Measurements from ENCODE around the gene PTK7.

Gene PTK7

GRCh38 chr6:43142101-43142500 is 66.0 kb downstream of the PTK7 start:
- H3K36me3 ChIP-seq = no peaks in the 10 kb centered on the region
- no peaks in the 10 kb centered on the region for H3K27me3 ChIP-seq
- H3K4me1 ChIP-seq (ENCODE audit: control insufficient read depth in 1 of 2, insufficient read depth in 1 of 2, low read depth in 1 of 2, low read length in 1 of 2) = peaks cover 0 to 5% of the 10 kb centered on the region in 2 experiments
- no peak overlapping the region for H3K27ac ChIP-seq
- TF ChIP-seq CTCF (IDR thresholded peaks at IDR 0.05) = no peak
- no peak overlapping the region for H3K4me3 ChIP-seq (ENCODE audit: low read depth in 1 of 2, low read length in 1 of 2)
- no peaks in the 10 kb centered on the region for H3K9me3 ChIP-seq

- TF ChIP-seq CTCF (IDR thresholded peaks at IDR 0.05) = peak; percentile 71
- Histone ChIP-seq H3K27ac (no peak overlapping the region), H3K36me3 (no peaks in the 10 kb centered on the region), H3K4me1 (ENCODE audit: control insufficient read depth in 1 of 2, insufficient read depth in 1 of 2, low read depth in 1 of 2, low read length in 1 of 2) (peaks cover 0 to 5% of the 10 kb centered on the region in 2 experiments), H3K9me3 (no peaks in the 10 kb centered on the region), H3K27me3 (no peaks in the 10 kb centered on the region), H3K4me3 (ENCODE audit: low read depth in 1 of 2, low read length in 1 of 2) (no peak overlapping the region)
These were observed 67.4 kb downstream of the PTK7 start for GRCh38 chr6:43143235-43144128.

GRCh38 chr6:43144879-43145278 is 68.8 kb downstream of the PTK7 start:
- Histone ChIP-seq H3K4me3 (ENCODE audit: low read depth in 1 of 2, low read length in 1 of 2) (no peak overlapping the region), H3K27ac (no peak overlapping the region), H3K9me3 (no peaks in the 10 kb centered on the region), H3K27me3 (no peaks in the 10 kb centered on the region), H3K36me3 (no peaks in the 10 kb centered on the region), H3K4me1 (ENCODE audit: control insufficient read depth in 1 of 2, insufficient read depth in 1 of 2, low read depth in 1 of 2, low read length in 1 of 2) (peaks cover 0 to 5% of the 10 kb centered on the region in 2 experiments)
- TF ChIP-seq CTCF (IDR thresholded peaks at IDR 0.05) = no peak

GRCh38 chr6:43146261-43146660 is 70.1 kb downstream of the PTK7 start:
- no peak overlapping the region for H3K4me3 ChIP-seq (ENCODE audit: low read depth in 1 of 2, low read length in 1 of 2)
- TF ChIP-seq CTCF (IDR thresholded peaks at IDR 0.05) = no peak
- H3K4me1 ChIP-seq (ENCODE audit: control insufficient read depth in 1 of 2, insufficient read depth in 1 of 2, low read depth in 1 of 2, low read length in 1 of 2) = peaks cover 0 to 5% of the 10 kb centered on the region in 2 experiments
- no peak overlapping the region for H3K27ac ChIP-seq
- no peaks in the 10 kb centered on the region for H3K9me3 ChIP-seq
- H3K36me3 ChIP-seq = no peaks in the 10 kb centered on the region
- H3K27me3 ChIP-seq = no peaks in the 10 kb centered on the region

GRCh38 chr6:43146709-43147688 is 70.9 kb downstream of the PTK7 start:
- H3K9me3 ChIP-seq = no peaks in the 10 kb centered on the region
- H3K36me3 ChIP-seq = no peaks in the 10 kb centered on the region
- H3K4me3 ChIP-seq (ENCODE audit: low read depth in 1 of 2, low read length in 1 of 2) = no peak overlapping the region
- H3K27ac ChIP-seq = no peak overlapping the region
- peaks cover 0 to 5% of the 10 kb centered on the region in 2 experiments for H3K4me1 ChIP-seq (ENCODE audit: control insufficient read depth in 1 of 2, insufficient read depth in 1 of 2, low read depth in 1 of 2, low read length in 1 of 2)
- no peaks in the 10 kb centered on the region for H3K27me3 ChIP-seq
- no peak for TF ChIP-seq CTCF (IDR thresholded peaks at IDR 0.05)

Measured in neutrophil (primary cell).